ENCODE measurements around the gene TMEM164.

Gene TMEM164

DNA sequence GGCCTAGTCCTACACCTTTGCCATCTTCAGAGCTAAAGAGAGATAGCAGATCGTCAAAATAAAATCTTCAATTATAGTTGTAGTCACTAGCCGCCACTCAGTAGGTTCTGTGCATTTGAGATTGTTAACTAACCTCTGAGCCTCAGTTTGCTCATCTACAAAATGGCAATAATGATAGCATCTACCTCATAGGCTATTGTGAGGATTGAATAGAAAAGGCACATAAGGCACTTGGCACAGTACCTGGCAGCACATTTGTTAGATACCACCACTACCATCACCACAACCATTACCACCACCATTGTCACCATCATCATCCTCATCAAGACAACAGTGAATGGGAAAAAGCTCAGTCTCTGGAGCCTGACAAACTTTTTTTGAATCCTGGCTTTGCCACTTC lies 180.4 kb downstream of the TMEM164 start:
- in situ Hi-C loops (cut with MboI; ENCODE audit: low sequenced_read_pairs), result no loop called here

DNA sequence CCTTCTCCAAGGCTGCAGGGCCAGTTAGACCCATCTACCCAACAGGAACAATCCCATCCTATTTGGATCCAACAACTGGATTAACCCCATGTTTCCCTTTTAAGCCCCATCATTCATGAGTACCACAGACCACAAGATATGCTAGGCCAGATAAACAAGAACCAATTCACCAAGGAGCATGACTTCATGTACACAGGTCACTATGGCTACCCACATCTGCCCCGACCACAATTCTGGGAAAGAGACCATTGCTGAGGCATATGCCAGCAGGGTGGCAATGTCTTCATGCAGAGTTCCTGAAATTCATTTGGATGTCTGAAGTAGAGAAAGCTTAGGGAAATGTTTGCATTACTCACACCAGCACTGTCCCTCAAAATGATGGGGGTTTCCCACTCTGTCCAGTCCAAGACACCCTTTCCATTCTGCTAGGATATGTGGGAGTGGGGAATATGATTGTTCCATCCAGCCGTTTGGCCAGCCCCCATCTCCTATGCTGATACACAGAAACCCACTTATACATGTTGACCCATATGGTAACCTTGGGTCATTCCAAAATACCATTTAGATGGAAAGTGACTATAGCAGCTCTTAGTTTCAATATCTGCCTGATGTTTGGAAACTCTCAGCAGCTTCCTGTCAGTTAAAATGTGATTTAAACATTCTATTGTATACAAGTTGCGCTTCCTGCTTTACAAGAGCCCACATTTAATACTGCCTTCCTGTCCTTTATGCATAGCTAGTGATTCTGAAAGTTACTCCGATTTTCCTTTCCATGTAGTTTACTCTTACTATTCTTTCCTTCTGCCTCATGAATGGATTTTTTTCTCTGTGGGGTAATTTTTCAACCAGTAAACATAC lies 186.0 kb downstream of the TMEM164 start:
- in situ Hi-C loops (cut with MboI; ENCODE audit: low sequenced_read_pairs), result no loop called here

DNA sequence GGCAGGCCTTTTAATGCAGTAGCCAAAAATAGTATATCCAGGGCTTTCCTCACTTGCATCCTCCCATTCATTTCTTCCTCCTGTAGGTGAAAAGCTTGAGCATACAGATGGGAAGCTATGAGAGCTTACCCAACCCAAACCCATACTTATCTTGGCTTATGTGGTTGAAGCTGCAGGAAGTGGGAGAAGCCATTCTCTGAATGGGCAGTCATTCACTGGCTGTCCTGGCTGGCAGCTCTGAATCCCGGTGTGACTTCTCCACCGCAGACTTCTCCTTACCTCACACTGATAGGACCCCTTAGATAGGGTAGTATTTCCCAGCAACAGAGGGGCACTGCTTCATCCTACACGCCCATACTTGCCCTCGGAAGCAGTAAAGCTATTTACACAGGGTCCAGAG lies 189.6 kb downstream of the TMEM164 start:
- in situ Hi-C loops (cut with MboI; ENCODE audit: low sequenced_read_pairs), result no loop called here

DNA sequence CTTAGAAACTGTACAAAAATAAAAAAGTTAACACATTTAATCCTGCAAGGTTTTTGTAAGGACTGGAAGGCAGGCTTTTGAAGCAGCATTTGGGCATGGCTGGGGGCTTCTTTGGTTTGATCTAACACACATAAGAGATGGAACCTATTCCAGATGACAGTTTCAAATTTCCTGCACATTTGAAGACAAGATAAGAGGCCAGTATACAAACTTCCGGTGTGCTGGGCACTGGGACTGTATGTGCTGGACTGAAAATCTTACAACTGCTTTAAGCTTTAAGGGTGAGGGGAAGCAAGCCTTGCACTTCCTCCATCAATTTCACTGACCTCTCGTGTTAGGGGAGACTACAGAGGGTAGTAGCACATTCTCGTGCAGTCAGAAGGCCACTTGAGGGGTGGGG lies 192.1 kb downstream of the TMEM164 start:
- in situ Hi-C loops (cut with MboI; ENCODE audit: low sequenced_read_pairs), result no loop called here

DNA sequence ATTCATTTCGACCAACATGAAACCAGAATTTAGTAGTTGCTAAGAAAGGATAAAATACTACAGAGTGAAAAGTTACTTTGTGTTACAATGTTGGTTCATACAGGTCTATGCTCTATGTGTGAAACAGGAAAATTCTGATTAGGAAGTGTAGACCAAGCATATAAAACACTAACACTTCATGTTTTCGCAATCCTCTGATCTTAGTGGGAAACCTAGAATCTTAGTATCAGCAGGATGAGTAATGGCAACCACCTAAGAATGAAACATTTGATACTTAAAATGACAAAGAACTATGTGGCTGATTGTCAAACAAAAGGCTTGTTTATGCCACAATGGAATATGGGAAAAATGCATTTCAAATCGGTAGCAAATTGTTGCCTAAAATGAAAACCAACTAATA lies 198.9 kb downstream of the TMEM164 start:
- in situ Hi-C loops (cut with MboI; ENCODE audit: low sequenced_read_pairs), result no loop called here

DNA sequence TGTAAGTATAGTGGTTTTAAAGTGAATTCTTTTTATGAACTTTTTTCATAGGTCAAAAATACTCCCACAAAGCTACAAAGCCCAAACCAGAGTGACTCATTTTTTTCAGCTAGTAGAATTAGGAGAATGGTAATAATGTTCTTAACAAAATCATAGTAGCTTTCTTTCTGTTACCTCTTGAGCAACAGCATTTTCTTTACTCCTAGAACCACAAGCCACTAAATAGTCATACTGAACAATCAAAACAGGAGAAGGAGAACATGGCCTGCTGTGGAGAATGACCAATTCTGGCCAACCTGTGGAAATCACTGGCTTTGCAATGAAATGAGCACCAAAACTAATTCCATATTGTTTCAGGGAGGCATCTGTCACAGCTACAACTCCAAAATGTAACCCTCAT lies 202.1 kb downstream of the TMEM164 start:
- in situ Hi-C loops (cut with MboI; ENCODE audit: low sequenced_read_pairs), result no loop called here

DNA sequence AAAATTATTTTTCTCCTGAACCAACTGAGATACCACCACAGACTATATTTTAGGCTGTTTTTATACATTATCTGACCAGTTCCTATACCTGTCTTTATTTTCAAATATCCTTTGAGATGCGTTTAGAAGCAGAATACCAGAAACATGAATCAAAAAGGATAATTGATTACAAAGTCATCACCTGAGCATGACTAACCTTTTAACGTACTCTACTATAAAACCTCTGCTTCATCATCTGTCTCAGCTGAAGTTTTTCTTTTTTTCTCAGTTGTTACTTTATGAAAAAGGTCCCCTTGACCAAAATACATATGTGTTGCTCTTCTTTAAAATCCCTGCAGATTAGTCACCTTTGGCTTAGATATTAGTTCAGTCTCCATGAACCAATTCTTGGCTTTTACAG lies 205.2 kb downstream of the TMEM164 start:
- in situ Hi-C loops (cut with MboI; ENCODE audit: low sequenced_read_pairs), result no loop called here

DNA sequence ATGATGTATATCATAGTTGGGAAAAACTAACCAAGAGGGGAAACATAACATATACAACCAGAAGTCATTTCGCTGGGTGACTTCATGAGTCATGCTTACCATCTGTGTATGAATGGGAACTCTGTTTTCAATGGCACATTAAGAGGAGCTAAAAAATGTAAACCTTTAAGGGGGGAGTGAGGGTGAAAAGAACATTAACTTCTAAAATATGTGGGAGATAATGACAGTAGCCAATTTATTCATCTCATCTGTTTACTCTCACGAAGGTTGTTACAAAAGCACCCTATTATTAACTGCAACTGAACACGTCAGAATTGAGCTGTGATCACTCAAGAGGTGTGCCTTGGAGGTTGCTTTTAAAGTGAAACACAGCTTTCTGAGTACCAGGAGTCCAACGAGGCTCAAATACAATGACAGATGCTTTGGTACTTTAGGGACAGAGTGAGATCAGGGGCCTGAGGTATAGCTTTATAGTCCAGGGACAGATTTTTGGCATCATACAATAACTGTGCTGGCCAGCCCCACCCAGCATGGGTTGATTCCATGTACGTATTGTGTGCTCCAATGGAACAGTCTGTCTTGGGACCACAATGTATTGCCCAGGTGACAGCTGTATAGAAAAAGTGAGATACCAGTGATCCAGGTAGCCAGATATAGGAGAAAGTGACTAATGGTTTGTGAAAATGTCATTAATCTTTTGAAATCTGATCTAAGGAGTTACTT lies 207.7 kb downstream of the TMEM164 start:
- in situ Hi-C loops (cut with MboI; ENCODE audit: low sequenced_read_pairs), result no loop called here

DNA sequence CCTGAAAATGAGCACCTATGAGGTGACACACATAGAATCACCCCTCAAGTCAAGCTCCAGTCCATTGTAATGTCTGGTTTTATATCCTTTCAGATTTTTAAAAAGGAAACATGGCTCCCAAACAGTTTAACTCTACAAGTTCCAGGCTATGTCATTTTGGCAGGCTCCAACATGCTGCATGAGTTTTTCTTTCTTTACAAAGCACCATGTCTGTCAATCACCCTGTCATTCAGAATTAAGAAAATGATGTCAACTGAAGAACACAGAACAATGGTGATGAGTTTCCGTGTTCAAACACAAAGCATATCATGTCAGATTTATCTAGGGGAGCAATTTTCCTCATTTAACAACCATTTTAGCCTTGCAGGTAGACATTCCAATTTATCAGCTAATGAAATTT lies 208.4 kb downstream of the TMEM164 start:
- in situ Hi-C loops (cut with MboI; ENCODE audit: low sequenced_read_pairs), result no loop called here

DNA sequence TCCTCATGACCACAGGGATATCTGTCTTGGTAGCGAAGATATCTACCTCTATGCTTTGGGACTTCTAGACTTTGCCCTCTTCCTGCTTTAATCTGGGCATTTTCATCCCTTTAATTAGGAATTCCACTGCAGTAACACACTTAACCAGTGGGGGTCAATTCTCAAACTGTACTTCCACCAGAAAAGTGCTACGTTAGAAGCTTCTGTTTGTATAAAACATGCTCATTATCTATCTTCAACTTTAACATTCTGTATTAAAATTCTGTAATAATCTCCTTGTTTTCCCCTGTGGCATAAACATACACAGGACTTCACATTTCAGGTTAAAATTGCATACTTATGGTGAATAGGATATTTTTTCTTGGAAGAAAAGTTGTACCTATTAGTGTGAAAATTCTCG lies 209.4 kb downstream of the TMEM164 start:
- in situ Hi-C loops (cut with MboI; ENCODE audit: low sequenced_read_pairs), result no loop called here

DNA sequence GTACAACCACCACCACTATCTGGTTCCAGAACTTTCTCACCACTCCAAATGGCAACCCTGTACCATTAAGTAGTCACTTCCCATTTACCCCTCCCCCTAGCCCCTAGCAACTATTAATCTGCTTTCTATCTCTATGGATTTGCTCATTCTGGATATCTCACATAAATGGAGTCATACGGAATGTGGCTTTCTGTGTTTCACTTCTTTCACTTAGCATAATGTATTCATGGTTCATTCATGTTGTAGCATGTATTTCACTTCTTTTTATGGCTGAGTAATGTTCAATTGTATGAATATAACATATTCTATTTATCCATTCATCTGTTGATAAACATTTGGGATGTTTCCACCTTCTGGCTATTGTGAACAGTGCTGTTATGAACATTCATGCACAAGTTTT lies 210.3 kb downstream of the TMEM164 start:
- in situ Hi-C loops (cut with MboI; ENCODE audit: low sequenced_read_pairs), result no loop called here

DNA sequence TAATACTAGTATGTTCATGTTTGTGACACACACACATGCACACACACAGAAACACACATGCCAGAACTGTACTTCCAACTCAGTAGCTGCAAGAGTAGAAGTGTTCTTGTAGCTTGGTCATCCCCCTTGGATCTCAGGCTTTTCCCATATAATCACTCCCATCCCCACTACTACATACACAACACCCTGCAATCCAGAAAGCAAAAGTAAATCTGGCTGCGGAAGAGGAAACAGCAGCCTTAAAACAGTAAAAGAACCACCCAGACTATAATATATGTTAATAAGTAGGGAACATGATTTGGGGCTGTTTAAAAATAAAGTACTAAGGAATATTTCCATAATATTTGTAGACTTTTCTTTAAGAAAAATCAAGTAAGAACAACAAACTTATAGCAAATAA lies 211.8 kb downstream of the TMEM164 start:
- in situ Hi-C loops (cut with MboI; ENCODE audit: low sequenced_read_pairs), result no loop called here

DNA sequence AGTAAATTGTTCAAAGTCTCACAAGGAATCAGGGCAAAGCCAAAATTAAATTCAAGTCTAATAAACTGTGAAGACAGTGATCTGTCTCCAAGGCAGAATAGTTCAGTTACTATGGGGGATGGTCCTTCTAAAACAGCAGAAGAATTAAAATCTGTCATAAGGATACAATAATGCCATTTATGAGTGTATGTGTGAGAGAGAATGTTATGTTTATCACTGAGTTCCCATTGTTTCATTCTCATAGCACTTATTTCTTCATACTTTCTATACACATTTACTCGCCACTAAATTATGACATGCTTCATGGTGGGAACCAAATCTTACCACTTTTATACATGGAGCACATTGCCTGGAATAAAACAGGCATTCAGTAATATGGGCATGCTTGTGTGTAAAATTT lies 212.5 kb downstream of the TMEM164 start:
- in situ Hi-C loops (cut with MboI; ENCODE audit: low sequenced_read_pairs), result no loop called here

DNA sequence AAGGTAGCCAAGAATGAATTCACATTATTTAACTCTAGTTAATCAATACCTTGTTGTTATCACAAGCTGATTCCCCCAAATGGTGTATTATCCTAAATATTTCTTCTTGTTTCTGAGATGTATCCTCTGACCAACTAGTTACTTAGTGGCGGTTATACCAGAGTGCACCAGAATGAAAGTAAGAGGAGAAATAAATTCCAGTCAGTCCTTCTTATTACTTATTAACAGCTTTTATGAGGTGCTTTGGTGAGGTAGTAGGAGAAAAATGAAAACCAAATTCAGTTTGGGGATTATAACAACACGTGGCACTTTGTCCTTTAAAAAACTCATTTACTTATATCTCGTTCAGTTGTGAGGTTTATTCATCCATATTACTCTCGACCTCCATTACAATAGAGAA lies 213.1 kb downstream of the TMEM164 start:
- in situ Hi-C loops (cut with MboI; ENCODE audit: low sequenced_read_pairs), result no loop called here

DNA sequence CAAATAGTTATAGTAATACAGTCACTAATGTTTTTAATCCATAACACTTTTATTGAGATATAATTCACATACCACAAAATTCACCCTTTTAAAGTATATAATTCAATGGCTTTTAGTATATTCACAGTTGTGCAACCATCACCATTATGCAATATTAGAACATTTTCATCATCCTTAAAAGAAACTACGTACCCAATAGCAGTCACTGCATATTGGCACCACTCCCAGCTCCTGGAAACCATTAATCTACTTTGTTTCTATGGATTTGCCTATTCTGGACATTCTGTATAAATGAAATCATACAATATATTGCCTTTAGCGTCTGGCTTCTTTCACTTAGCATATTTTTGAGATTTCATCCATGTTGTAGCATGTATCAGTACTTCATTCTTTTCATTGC lies 215.7 kb downstream of the TMEM164 start:
- in situ Hi-C loops (cut with MboI; ENCODE audit: low sequenced_read_pairs), result no loop called here

DNA sequence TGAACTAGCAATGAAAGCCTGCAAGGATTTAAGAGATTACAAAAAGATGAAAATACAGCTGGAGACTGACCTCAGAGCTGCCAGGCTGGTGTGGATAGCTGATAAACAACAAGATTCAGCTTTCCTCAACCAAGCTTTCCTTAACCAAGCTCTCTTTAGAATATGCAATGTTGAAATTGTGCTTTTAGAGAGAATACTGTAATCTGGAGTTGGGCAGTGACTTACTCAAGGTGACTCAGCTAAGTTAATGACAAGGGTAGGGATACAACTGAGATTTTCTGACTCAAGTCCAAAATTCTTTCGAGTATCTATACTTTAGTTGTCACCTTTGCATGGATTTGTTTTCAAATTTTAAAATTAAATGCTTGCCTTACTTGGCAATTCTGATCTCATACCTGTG lies 217.0 kb downstream of the TMEM164 start:
- in situ Hi-C loops (cut with MboI; ENCODE audit: low sequenced_read_pairs), result no loop called here

DNA sequence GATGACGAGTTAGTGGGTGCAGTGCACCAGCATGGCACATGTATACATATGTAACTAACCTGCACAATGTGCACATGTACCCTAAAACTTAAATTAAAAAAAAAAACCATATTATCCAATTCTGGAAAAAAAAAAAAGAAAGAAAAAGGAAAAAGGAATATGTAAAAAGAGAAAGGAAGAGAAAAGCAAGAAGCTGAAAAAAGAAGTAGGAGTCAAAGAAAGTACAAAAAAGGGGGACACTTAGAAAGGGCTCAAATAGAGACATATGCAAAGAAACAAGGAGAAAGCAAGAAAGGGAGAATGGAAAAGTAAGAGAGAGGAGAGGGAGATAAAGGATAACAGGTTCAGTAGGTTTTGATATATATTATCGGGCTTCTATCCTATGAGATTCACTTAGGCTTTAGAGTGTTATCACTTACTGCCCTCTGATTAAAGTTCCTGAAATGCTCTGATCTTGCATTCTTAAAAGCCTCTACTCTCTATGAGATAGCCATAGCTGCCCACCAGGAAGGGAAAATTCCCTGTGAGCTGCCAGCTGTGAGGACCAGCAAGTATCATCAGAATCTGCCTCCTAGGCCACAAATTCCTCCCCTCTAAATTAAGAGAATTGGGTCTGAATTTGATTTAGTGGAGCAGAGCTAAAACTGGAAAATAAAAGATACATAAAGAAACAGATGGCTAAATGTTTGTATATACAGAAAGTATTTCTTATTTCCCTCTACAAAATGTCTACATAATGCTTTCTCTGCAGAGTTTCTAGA lies 219.8 kb downstream of the TMEM164 start:
- in situ Hi-C loops (cut with MboI; ENCODE audit: low sequenced_read_pairs), result no loop called here

DNA sequence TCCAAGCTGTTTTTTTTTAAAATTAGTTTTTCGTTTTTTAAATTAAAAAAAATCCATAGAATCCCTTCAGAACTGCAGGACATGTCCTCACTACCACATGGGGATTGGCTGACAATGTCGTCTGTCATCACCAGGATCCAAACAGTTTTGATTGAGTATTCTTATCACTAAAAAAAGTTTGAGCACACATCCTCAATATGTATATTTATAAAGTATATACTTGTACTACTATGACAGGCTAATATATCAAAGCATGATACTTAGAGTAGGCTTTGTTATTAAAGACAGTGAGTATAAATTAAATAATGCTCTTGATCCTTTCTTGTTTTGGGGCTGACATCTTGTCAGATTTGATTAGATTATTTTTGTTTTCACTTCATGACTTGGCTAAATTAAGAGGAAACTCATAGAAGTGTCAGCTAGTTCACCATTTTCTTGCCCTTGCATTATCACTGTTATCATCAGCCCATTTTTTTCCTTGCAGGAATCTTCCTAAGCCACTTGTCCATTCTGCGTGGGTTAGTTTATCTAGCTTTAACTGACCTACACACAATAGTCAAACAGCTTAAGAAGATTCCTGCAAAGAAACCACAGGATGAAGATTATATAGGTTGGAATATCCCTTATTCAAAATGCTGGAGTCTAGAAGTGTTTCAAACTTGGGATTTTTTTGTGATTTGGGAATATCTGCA lies 222.2 kb downstream of the TMEM164 start:
- in situ Hi-C loops (cut with MboI; ENCODE audit: low sequenced_read_pairs), result no loop called here

DNA sequence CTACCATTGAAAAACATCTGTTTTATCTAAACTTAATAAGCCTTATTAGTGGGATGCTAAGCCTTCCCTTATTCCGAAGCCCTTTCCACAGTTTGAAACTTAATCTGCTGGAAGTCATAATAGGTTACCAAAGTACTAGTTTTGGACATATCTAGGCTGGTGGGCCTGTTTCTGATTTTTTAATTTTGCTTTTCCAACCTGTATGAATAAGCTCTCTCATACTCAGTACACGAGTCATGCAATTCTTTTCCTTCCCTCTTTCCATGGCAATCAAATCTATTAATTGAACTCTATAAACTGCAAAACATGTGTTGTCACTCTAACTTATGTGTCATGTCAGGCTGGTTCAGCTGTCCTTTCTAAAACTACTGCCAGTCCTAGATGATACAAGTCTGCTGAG lies 224.0 kb downstream of the TMEM164 start:
- in situ Hi-C loops (cut with MboI; ENCODE audit: low sequenced_read_pairs), result no loop called here

All from HL-60/S4 (cell line).